ENCODE results near the gene DSC1.

- TF ChIP-seq CTCF (IDR thresholded peaks at IDR 0.05) (no peak), POLR2A (IDR thresholded peaks at IDR 0.05) (no peak), POLR2AphosphoS5 (IDR thresholded peaks at IDR 0.05) (no peak)
These were observed 36.6 kb upstream of the DSC1 start for GRCh38 chr18:31199190-31199769.
